Measurements from ENCODE around the gene ASNS. TPM values are rescaled to one million over a fixed set of nuclear protein-coding genes. Genes with fewer than 3 reads are reported as not detected.

The ASNS gene
- total RNA-seq, 1 experiment from 2014 or later, result 40.6 TPM

GRCh38 chr7:97847791-97848190, 24.4 kb downstream of the ASNS start:
- no peaks in the 10 kb centered on the region for H3K27me3 ChIP-seq
- H3K36me3 ChIP-seq, result peaks cover 6% of the 10 kb centered on the region
- H3K4me3 ChIP-seq, result no peak overlapping the region
- no peak for DNase-seq
- no peaks in the 10 kb centered on the region for H3K9me3 ChIP-seq

DNA sequence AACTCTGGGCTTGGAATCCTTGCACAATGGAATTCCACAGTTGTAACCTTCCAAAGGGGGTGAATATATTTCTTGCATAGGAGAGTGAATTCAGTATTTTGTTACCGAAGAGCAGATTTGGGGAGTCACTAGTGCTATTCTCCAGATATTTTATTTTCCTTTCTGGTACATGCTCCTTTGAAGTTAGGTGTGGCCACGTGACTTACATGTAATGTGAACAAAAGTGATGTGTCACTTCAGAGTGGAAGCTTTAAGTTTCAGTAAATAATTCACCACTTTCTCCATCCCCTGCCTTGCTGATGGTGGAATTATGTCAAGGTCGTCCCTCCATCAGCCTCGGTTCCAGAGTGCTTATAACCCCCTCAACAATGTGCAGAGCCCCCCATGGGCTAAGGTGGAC, 25.3 kb downstream of the ASNS start:
- DNase-seq, result no peak
- no peaks in the 10 kb centered on the region for H3K36me3 ChIP-seq
- no peaks in the 10 kb centered on the region for H3K9me3 ChIP-seq
- H3K4me3 ChIP-seq, result no peak overlapping the region
- H3K27me3 ChIP-seq, result no peaks in the 10 kb centered on the region

- no peaks in the 10 kb centered on the region for H3K27me3 ChIP-seq
- no peak for DNase-seq
- no peaks in the 10 kb centered on the region for H3K9me3 ChIP-seq
- H3K4me3 ChIP-seq, result no peak overlapping the region
- H3K36me3 ChIP-seq, result no peaks in the 10 kb centered on the region
Observed at GRCh38 chr7:97845622-97846203, 26.5 kb downstream of the ASNS start.

- no peaks in the 10 kb centered on the region for H3K36me3 ChIP-seq
- no peak for DNase-seq
- H3K4me3 ChIP-seq, result no peak overlapping the region
- no peaks in the 10 kb centered on the region for H3K9me3 ChIP-seq
- no peaks in the 10 kb centered on the region for H3K27me3 ChIP-seq
Observed at GRCh38 chr7:97844036-97844435, 28.2 kb downstream of the ASNS start.

GRCh38 chr7:97842772-97843345, 29.3 kb downstream of the ASNS start:
- H3K4me3 ChIP-seq, result no peak overlapping the region
- no peaks in the 10 kb centered on the region for H3K36me3 ChIP-seq
- no peak for DNase-seq
- no peaks in the 10 kb centered on the region for H3K9me3 ChIP-seq
- H3K27me3 ChIP-seq, result no peaks in the 10 kb centered on the region

- no peaks in the 10 kb centered on the region for H3K27me3 ChIP-seq
- H3K4me3 ChIP-seq, result no peak overlapping the region
- H3K9me3 ChIP-seq, result no peaks in the 10 kb centered on the region
- H3K36me3 ChIP-seq, result no peaks in the 10 kb centered on the region
- DNase-seq, result no peak
Observed at GRCh38 chr7:97842006-97842405, 30.2 kb downstream of the ASNS start.

- no peak overlapping the region for H3K4me3 ChIP-seq
- H3K27me3 ChIP-seq, result no peaks in the 10 kb centered on the region; the same call in 1 of the 2 replicates
- peak; percentile 10 for DNase-seq
- H3K36me3 ChIP-seq, result no peaks in the 10 kb centered on the region
- H3K9me3 ChIP-seq, result no peaks in the 10 kb centered on the region
Observed at GRCh38 chr7:97835296-97836138, 36.7 kb downstream of the ASNS start.

DNA sequence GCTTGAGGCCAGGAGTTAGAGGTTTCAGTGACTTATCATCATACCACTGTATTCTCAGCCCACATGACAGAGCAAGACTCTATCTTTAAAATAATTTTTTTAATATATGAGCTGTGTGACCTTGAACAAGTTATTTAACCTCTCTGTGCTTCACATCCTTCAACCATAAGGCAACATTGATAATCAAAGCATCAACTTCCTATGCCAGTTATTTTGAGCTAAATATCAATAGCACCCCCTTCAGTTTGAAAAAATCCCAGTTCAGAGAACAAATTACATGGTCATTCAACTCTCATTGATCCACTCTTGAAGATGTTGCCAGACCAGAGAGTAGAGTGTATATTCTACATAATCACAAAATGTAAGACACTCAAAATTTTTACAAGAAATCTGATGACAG, 53.0 kb downstream of the ASNS start:
- H3K4me3 ChIP-seq, result no peak overlapping the region
- H3K36me3 ChIP-seq, result no peaks in the 10 kb centered on the region
- no peaks in the 10 kb centered on the region for H3K27me3 ChIP-seq
- DNase-seq, result no peak
- no peaks in the 10 kb centered on the region for H3K9me3 ChIP-seq

- DNase-seq, result no peak
- H3K9me3 ChIP-seq, result no peaks in the 10 kb centered on the region
- no peak overlapping the region for H3K4me3 ChIP-seq
- H3K27me3 ChIP-seq, result no peaks in the 10 kb centered on the region
- H3K36me3 ChIP-seq, result no peaks in the 10 kb centered on the region
Observed at GRCh38 chr7:97818066-97818663, 54.0 kb downstream of the ASNS start.

Other genes with a start within 250 kb of the ASNS start
- not detected in 2 replicates for gene TAC1, start 140.3 kb downstream of the ASNS start, total RNA-seq (2014; rRNA removed; shearing (Covaris generic); ENCODE audit: low replicate concordance)
- not detected in 2 replicates for gene OCM2, start 117.8 kb upstream of the ASNS start, total RNA-seq (2014; rRNA removed; shearing (Covaris generic); ENCODE audit: low replicate concordance)
- 2.6 and 4.8 TPM in 2 replicates for gene LMTK2, start 234.5 kb upstream of the ASNS start, total RNA-seq (2014; rRNA removed; shearing (Covaris generic); ENCODE audit: low replicate concordance)

Data from MG63 (cell line).